OCI-M2 (cell line): ENCODE measurements around the gene ANO10.
"Not testable (repeated sequence)": the region's sequence is repeated elsewhere in the genome, so short reads cannot be mapped to it uniquely, and the experiment has no call there.

Source experiments
- DNase-seq: peaks from one replicate; lab custom pipeline; 2025; ENCODE audit not compliant: unreplicated experiment; lab: John Stamatoyannopoulos, UW

The ANO10 gene

DNA sequence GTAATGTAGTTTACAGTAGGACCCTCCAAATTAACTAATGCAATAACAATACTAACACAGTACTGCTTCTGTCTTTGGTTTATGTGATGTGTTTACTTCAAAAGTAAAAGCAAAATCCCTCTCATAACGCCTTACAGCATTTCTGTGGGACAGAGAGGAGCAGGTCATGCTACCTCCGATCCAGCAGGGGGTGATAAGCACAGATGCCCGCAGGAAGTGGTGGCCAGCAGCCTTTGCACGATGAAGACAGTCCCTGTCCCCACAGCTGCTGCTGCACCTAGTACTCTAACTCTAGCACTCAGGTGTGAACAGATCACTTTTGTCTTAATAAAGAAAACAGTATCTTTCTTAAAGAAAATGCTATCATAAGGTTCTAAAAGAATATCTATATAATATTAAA, 38.3 kb downstream of the ANO10 start:
- DNase-seq, result no peak

DNA sequence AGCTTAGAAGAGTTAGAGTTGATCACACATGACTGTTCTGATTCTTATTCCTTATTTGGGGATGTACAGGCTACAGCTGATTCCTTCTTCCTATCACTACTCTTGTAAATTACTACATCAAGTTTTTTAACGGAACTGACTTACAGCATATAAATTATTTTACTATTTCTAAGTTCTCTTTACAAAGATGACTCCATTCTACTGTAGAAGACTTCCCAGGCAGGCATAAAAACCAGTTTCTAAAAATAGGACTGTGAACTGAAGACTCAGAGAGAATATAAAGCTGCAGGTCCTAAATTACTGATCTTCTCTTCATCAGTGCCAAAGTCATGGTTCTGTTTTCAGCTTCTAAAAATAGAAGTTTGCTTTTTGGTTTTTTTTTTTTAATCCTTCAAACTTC, 38.9 kb downstream of the ANO10 start:
- no peak for DNase-seq

DNA sequence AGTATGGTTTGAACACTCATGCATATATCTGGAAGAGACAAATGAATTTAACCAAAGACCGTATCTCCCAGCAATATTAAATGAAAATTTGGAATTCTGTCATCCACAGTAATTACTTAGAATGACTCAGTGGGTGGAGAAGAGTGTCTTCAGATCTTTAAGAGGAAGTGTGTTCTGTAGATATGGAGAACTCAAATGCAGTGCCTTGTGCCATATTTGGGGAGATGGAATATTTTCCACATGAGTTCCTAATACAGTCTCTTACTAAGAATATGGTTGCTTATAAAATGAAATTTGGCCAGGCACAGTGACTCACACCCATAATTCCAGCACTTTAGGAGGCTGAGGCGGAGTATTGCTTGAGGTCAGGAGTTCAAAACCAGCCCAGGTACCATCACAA, 40.5 kb downstream of the ANO10 start:
- DNase-seq, result no peak

DNA sequence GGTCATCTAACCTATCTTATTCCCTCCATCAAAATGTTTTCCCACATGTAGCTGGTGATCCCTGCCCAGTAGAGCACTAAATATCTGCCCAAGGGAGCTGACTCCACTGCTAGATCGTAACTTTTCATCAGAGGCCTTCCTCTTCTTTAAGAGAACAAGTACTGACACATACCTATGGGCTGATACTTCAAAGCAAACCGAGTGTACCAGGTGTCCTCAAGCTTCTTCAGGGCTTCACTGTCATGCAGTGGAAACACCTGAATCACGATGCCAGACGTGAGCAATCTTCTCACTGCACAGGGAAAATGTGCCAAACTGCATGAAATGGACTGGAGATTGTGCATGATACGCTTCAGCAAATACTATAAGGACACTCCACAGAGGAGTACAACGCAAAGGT, 41.6 kb downstream of the ANO10 start:
- no peak for DNase-seq

DNA sequence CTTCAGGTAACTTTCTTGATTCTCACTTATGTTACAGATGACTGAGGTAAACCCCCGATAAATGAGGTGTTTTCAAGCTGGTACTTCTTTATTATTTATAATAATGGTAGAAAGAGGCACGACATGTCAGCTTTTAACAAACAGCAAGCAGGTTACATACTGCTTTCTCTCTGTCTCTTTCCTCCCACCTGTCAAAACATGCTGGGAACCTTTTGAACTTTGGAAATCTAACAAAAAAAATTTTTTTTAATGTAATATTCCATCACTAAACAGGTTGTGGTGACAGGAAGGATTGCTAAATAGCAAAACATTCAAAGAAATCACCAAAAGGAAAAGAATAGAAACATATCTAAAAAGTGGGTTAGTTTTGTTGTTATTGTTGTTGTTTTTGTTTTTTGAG, 48.2 kb downstream of the ANO10 start:
- no peak for DNase-seq

DNA sequence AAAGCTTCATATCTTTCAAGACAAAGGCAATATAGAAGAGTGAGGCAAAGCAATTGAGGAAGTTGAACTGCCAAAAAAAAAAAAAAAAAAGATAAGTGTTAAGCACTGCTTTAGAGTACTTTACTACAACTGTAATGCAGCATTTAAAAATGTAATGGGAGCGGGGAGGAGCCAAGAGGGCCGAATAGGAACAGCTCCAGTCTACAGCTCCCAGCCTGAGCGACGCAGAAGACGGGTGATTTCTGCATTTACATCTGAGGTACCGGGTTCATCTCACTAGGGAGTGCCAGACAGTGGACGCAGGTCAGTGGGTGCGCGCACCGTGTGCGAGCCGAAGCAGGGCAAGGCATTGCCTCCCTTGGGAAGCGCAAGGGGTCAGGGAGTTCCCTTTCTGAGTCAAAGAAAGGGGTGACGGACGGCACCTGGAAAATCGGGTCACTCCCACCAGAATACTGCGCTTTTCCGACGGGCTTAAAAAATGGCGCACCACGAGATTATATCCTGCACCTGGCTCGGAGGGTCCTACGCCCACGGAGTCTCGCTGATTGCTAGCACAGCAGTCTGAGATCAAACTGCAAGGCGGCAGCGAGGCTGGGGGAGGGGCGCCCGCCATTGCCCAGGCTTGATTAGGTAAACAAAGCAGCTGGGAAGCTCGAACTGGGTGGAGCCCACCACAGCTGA, 56.0 kb downstream of the ANO10 start:
- DNase-seq, result not testable (repeated sequence)

DNA sequence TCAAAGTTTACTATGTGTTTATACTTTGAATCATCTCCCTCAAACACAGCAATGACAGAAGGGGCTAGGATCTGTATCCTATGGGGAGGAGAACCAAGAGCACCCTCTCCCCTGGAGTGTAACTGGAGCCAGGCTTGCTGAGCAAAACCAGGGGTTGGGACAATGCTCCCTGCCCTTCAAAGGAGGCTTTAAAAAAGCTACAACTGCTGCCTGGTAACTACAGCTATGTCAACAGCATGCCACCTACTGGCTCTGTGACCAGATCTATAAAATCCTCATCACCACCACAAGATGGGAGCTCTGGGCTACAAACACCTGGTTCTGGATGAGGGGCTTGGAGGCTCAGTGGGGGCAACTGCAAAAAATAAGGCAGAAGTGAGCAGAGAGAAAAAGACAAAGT, 61.9 kb downstream of the ANO10 start:
- DNase-seq, result no peak

DNA sequence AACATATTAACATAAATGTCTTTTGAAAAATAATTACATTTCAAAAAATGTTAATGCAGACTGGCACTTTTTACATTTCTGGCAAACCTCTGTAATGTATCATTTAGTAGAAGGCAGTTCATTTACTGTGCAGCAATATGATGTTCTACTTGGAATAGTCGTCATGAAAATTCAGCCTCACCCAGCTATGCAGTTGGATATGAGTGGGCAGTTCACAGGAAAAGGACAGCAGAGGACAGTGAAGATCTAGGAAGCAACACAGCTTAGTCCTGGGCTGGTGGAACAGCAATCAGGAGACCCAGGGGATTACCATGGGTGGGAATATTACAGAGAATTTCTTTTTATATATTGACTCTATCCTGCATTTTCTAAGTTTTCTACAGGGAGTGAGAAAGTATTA, 63.6 kb downstream of the ANO10 start:
- DNase-seq, result no peak

DNA sequence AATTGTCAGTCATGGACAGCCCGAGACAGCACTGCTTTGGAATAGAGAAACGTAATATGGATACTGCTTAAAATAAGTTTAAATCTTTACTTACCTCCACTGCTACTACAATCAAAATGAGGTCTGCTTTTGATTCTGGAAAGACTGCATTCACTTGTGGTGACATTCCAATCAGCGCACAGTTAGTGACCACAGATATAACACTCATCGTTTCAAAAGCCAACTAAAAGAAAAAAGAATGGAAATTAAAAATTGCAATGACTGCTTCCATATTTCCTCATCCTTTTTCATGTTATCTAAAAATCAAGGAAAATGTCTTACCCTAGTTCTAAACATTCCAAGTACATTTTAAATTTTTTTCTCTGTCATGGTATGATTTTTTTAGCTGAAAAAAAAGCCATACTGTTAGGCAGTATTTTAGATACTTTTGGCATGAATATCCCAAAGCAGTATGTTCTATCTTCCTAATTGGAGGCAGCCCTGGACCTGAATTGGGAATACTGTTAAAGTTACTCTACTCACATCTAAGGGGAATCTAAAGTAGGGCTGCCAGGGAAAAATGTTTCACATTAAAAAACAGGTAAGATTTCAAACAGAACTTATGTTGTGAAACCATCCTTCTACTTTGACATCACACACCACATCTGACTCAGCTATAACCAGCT, 72.1 kb downstream of the ANO10 start:
- DNase-seq, result no peak

DNA sequence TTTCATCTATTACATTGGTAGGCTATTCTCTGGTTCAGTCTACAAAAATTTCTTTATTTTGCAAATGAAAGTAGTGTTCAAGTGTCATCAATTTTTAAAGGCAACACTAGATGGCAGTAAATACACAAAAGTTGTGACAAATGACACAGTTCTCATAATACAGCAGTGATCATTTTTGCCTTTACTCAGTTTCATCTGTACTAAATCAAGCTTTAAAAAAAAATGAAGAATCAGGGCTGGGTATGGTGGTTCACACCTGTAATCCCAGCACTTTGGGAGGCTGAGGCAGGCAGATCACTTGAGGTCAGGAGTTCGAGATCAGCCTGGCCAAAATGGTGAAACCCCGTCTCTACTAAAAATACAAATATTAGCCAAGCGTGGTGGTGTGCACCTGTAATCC, 77.5 kb downstream of the ANO10 start:
- peak; percentile 22 for DNase-seq

DNA sequence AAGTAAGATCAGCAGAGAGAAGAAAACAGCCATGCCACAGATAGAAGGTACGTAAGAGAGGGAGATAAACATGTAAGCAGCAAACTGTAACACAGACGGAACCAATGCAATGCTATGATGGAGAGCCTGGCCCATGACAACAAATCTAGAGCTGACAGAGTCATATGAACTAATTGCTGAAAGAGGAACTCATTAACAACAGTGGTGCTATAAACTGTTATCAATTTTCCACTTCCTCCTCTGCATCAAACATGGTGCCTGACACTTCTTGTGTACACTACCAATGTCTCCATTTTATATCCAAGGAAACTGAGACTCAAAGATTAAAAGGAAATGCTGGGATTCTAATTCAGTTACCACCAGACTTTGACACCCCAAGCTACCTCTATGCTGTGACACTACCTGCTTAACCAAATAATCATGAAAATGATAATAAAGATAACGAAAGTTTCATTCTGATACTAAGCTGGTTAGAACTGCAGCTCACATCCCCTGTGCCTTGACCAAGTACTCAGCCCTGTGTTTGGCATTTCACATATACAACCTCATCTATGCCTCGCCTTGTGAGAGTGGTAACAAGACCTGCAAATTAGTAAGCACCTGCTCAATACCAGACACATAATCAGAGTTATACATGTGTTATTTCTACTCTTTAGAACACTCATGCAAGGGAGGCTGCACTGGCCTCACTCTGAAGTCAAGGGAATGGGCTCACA, 79.3 kb downstream of the ANO10 start:
- peak; percentile 12 for DNase-seq

DNA sequence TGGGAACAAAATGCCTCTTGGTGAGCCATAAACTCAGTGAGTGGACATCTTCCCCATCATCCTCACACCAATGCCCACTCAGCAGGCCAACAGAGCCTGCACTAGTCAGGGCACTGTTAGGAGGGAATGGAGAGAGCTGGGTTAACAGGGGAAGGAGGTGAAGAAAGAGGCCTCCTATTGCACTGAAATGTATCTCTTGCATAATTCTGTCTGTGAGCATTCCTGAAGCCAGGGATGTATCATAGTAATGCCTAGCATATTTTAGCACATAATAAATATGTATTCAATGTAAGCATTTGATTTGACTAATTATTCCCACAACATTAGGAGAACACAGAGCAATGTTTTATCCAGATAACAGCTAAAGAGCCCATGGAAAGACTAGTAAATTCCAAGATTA, 81.2 kb downstream of the ANO10 start:
- DNase-seq, result no peak

DNA sequence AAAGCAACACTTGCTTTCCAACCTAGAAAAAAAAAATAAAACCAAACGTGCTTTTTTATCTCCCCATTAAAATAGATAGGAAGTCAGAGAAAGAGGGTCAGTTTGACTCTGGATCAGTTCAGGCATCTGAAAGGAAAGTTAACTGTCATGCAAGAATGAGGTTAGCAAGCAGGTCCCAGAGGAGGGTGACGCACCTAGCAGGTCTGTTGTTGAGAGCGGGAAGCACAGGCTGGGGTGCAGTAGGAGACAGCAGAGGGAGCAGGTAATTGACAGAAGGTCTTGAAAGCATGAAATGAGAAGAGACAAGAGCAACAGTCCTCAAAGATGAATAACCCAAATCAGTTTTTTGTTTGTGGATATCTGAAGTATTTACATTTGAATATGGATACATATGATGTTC, 82.5 kb downstream of the ANO10 start:
- no peak for DNase-seq

DNA sequence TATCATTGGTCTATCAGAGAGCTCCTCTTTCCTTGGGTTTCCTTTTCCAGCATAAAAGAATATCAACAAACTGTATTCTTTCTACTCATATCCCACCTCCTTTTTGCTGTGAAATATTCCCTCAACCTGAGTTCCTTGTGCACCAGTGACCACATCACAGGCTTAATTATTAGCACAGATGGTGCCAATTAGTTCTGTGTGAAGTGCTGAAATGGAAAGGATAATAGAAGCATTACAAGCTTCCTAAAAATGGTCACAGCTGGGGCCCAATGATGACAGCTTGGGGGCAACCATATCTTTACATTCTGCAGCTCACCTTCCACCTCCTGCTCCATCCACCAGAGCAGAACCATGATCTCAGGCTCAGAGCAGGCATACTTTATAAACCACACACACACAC, 84.6 kb downstream of the ANO10 start:
- DNase-seq, result no peak

DNA sequence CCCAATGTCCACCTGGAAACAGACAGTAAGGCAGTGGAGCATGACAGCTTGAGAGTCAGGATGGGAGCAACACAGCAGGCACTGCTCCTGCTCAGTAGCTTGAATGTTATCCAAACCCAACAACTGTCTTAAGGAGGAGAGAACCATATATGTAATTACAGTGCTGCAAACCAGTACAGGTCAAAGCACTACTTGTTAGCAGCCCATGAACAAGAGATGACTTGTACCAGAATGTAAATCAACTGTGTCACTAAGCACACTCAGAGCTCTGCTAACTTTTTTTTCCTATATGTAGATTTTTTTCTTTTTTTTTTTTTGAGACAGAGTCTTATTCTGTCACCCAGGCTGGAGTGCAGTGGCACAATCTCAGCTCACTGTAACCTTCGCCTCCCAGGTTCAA, 87.1 kb downstream of the ANO10 start:
- no peak for DNase-seq

DNA sequence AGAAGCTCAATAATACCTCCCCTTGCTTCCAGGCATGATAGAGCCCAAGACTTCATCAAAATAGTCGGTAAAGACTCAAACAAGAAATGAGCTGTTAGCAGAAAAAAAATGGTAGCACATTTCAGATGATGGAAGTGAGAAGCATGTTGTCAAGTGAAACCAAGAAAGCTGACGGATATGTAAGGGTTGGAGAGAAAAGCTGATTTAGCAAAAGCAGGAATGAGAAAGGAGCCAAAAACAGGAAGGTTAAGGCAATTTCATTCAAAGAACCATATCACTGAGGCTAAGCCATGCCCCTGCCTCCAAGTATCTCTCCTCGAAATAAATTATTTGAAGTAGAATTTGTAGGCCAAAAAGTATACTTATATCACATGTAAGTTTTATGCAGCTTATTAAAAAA, 88.8 kb downstream of the ANO10 start:
- DNase-seq, result no peak

DNA sequence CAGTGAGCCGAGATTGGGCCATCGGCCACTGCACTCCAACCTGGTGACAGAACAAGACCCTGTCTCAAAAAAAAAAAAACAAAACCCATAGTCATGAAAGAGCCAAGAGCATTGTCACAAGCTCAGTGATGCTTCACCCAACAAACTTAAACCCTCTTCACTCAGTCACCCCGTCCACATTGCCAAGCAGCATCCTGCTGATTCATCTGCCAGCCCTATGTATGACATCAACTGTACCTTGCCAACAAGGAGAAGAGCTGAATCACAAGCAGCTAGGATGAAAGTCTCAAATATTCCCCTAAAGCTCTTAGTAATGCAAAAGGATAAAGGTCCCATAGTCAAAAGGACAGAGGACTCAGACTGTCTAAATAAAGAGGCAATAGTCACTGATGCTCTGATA, 90.0 kb downstream of the ANO10 start:
- DNase-seq, result no peak

DNA sequence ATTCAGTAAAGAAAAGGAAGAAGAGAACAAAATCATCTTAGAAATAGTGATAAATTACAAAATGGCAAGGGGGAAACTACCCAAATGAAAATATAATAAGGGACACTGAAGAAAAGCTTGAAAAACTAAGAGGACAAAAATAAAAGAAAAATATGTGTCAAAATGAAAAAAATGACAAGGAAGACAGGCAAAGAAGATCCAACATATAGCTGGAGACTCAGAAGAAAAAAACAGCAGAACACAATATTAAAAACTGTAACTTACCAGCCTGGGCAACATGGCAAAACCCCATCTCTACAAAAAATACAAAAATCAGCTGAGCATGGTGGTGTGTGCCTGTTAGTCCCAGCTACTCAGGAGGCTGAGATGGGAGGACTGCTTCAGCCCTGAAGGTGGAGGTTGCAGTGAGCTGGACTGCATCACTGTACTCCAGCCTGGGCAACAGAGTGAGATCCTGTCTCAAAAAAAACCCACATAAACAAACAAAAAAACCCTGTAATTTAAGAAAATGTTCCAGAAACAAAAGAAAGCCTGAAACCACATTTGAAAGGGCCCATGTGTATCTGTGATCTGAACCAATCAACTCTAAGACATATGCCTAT, 93.2 kb downstream of the ANO10 start:
- no peak for DNase-seq

DNA sequence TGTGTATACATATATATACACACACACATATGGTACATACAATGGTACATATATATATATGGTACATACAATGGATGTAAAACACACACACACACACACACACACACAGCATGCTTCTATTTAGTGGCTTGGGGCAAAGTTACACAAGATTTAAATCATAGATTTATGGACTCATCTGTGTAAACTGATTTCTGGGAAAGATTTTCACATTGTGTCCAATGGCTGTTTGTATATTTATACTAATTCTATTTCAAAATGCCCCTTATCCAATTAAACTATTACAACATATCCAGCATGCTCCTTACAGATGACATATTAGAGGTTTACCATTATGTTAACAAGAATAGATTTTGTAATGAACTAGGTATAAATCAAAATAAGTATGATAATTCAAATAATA, 94.9 kb downstream of the ANO10 start:
- no peak for DNase-seq

DNA sequence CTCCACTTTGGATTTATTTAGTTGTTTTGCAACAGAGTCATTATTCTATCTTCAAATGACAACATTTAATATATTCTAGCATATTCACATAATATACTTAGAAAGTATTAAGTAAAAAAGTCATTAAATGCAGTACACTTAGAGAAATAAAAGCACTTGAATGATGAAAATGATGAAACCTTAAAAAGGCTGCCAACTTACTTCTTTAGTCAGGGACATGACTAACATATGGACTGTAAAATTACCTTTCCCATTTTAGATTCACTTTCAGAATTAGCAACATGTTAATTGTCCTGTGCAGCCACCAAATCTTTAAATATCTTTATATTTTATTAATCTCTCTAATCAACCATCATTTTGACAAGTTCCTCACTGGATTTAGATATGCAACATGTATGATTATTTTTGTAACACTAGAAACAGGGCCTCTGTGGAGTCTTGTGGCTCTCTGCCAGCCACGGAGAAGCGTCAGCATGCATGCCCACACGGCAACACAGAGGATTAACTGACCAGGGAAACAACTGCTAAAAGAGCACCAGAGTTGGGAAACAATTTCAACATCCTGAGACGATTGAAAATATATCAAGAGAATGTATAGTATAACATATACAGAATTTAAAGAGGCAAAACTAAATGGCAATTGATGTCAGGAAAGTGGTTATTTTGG, 95.7 kb downstream of the ANO10 start:
- DNase-seq, result no peak

DNA sequence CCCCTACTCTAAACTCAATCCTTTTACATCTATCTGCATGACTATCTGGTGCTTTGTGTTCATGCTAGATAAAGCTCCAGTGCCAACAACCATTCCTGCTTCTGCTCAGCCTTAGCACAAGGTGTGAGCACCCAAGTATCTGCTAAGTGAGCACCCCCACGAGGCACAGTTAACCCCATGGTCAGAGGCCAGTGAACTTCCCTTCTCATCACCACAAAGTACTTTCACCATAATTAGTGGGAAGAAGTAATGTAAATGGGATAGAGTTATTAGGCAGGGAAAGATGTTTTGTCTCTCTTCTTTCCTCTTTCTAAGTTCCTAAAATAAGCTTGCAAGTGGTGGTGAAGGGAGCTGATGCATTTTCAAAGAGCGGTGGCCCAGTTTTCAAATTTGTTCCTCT, 96.4 kb downstream of the ANO10 start:
- no peak for DNase-seq
